ENCODE results near the gene B3GALT5. TPM values are rescaled to one million over a fixed set of nuclear protein-coding genes. Genes with fewer than 3 reads are reported as not detected.

Gene B3GALT5
- total RNA-seq, 2 donors from 2014 or later, result 2.5 to 6.1 TPM

- no peaks in the 10 kb centered on the region for H3K27me3 ChIP-seq (ENCODE audit: control insufficient read depth, insufficient read depth, low read length, poor library complexity, severe bottlenecking)
- Mint-ChIP-seq H3K27me3 (ENCODE audit: insufficient read depth) (no peaks in the 10 kb centered on the region), H3K4me1 (no peaks in the 10 kb centered on the region), H3K9me3 (peaks cover 15% of the 10 kb centered on the region), H3K36me3 (ENCODE audit: low read depth) (no peaks in the 10 kb centered on the region), H3K27ac (no peak overlapping the region), H3K4me3 (no peak overlapping the region)
- TF ChIP-seq CTCF (conservative IDR thresholded peaks at IDR 0.05), result no peak
- H3K36me3 ChIP-seq (ENCODE audit: control insufficient read depth, insufficient read depth, low read length), result no peaks in the 10 kb centered on the region
- H3K9me3 ChIP-seq (ENCODE audit: control insufficient read depth, low read length), result peaks cover 13% of the 10 kb centered on the region
- H3K9ac ChIP-seq (ENCODE audit: extremely low read depth, low read length, poor library complexity, severe bottlenecking), result no peak overlapping the region
- H3K4me3 ChIP-seq (ENCODE audit: low read length), result no peak overlapping the region
- 97 to 100% methylated on average over 2 to 4 of the region's 4 CpGs for WGBS, 2 experiments (ENCODE audit: insufficient coverage in 1 of 2, insufficient read length in 1 of 2)
- H3K27ac ChIP-seq (ENCODE audit: low read depth, low read length), result no peak overlapping the region
- no peaks in the 10 kb centered on the region for H3K4me1 ChIP-seq (ENCODE audit: control insufficient read depth, insufficient read depth, low read length)
- DNase-seq, result no peak
These were observed 67.5 kb downstream of the B3GALT5 start for GRCh38 chr21:39680216-39680615.

GRCh38 chr21:39681257-39681656 lies 68.5 kb downstream of the B3GALT5 start:
- TF ChIP-seq CTCF (conservative IDR thresholded peaks at IDR 0.05), result no peak
- peaks cover 13% of the 10 kb centered on the region for H3K9me3 ChIP-seq (ENCODE audit: control insufficient read depth, low read length)
- 65 to 92% methylated on average over 2 to 4 of the region's 4 CpGs for WGBS, 2 experiments (ENCODE audit: insufficient coverage in 1 of 2, insufficient read length in 1 of 2)
- H3K9me3 Mint-ChIP-seq, result peaks cover 15% of the 10 kb centered on the region
- H3K27me3 Mint-ChIP-seq (ENCODE audit: insufficient read depth), result no peaks in the 10 kb centered on the region
- no peaks in the 10 kb centered on the region for H3K36me3 Mint-ChIP-seq (ENCODE audit: low read depth)
- no peak overlapping the region for H3K4me3 ChIP-seq (ENCODE audit: low read length)
- no peak overlapping the region for H3K27ac Mint-ChIP-seq
- H3K4me1 Mint-ChIP-seq, result no peaks in the 10 kb centered on the region
- no peak overlapping the region for H3K9ac ChIP-seq (ENCODE audit: extremely low read depth, low read length, poor library complexity, severe bottlenecking)
- no peaks in the 10 kb centered on the region for H3K4me1 ChIP-seq (ENCODE audit: control insufficient read depth, insufficient read depth, low read length)
- H3K36me3 ChIP-seq (ENCODE audit: control insufficient read depth, insufficient read depth, low read length), result no peaks in the 10 kb centered on the region
- no peak for DNase-seq
- H3K27ac ChIP-seq (ENCODE audit: low read depth, low read length), result no peak overlapping the region
- no peaks in the 10 kb centered on the region for H3K27me3 ChIP-seq (ENCODE audit: control insufficient read depth, insufficient read depth, low read length, poor library complexity, severe bottlenecking)
- no peak overlapping the region for H3K4me3 Mint-ChIP-seq

GRCh38 chr21:39681845-39682244 lies 69.1 kb downstream of the B3GALT5 start:
- Histone ChIP-seq H3K9ac (ENCODE audit: extremely low read depth, low read length, poor library complexity, severe bottlenecking) (no peak overlapping the region), H3K27ac (ENCODE audit: low read depth, low read length) (no peak overlapping the region), H3K36me3 (ENCODE audit: control insufficient read depth, insufficient read depth, low read length) (no peaks in the 10 kb centered on the region), H3K4me1 (ENCODE audit: control insufficient read depth, insufficient read depth, low read length) (no peaks in the 10 kb centered on the region), H3K9me3 (ENCODE audit: control insufficient read depth, low read length) (peaks cover 13% of the 10 kb centered on the region), H3K4me3 (ENCODE audit: low read length) (no peak overlapping the region), H3K27me3 (ENCODE audit: control insufficient read depth, insufficient read depth, low read length, poor library complexity, severe bottlenecking) (no peaks in the 10 kb centered on the region)
- no peak overlapping the region for H3K27ac Mint-ChIP-seq
- DNase-seq, result no peak
- H3K9me3 Mint-ChIP-seq, result peaks cover 15% of the 10 kb centered on the region
- H3K27me3 Mint-ChIP-seq (ENCODE audit: insufficient read depth), result no peaks in the 10 kb centered on the region
- 100% methylated on average over 1 to 2 of the region's 2 CpGs for WGBS, 2 experiments (ENCODE audit: insufficient coverage in 1 of 2, insufficient read length in 1 of 2)
- H3K36me3 Mint-ChIP-seq (ENCODE audit: low read depth), result no peaks in the 10 kb centered on the region
- no peak overlapping the region for H3K4me3 Mint-ChIP-seq
- TF ChIP-seq CTCF (conservative IDR thresholded peaks at IDR 0.05), result no peak
- H3K4me1 Mint-ChIP-seq, result peaks cover under 1% of the 10 kb centered on the region

Data from endodermal cell (in vitro differentiated cells).